GM19035 (cell line): Measurements from ENCODE around the gene GRIN1.

ENCODE experiments used
- ATAC-seq: cut with Tn5 transposase; IDR thresholded peaks from one replicate; pipeline ENCODE4 v1.9.1; 2021; ENCODE audit not compliant: unreplicated experiment

Gene GRIN1

DNA sequence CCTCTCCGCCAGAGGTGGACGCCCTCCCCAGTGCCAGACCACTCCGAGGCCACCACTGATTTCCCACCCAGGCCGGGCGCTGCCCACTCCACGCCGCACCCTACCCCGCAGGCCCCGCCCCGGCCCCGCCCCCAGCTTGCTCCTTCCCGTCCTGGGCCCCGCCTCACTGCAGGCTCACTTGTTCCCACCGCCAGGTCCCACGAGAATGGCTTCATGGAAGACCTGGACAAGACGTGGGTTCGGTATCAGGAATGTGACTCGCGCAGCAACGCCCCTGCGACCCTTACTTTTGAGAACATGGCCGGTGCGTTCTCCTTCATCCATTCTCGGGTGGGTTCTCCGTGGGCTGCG is 24.4 kb downstream of the GRIN1 start:
- ATAC-seq: no peak

DNA sequence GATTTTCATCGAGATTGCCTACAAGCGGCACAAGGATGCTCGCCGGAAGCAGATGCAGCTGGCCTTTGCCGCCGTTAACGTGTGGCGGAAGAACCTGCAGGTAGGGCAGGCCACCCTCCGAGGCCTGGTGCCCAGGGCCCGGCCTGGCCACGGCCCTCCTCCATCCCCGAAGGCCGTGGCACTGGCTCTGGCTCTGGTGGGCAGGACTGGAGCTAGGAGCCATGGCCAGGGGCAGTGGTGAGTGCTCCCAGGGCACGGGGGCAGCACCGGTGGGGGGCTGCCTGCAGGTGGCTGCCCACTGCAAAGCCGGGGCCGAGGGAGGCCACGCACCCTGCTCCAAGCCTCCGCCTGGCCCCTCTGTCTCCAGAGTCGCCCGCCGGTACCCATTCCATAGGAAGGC is 24.9 kb downstream of the GRIN1 start:
- no peak for ATAC-seq

DNA sequence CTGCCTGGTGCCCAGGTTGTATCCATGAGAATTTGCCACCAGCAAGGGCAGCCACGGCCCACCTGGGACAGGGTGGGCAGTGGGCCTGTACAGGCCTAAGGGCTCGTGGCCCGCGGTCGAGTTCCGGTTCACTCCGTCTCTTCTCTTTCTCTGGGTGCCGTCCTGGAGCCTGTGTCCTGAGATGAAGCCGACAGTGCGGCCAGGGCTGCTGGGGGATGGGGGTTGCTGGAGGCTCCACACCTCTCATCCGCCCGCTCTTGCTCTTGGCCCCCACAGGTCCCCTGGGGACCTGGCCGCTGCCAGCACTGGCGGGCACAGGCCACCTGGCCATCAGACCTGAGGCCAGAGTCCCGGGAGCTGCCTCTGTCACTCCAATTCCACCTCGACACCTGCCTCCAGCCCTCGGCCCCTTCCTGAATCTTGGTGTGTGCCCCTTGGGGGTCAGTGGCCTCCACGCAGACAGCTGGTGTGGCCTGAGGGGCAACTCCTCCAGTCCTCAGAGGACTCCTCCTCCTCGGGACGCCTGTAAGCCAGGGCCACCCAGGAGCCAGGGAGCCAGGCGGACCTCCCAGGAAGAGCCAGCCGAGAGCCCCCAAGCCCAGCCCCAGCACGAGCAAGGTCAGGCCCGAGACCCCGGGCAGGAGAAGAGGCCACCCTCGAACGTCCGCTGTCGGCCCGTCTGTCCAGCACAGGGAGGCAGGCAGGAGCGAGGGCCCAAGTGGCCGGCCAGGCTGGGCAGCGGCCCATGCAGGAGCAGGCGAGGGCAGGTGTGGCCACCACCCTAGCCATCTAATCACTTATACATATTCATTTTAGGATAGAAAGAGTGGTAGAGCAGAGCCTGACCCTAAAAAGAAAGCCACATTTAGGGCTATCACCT is 25.7 kb downstream of the GRIN1 start:
- no peak for ATAC-seq

DNA sequence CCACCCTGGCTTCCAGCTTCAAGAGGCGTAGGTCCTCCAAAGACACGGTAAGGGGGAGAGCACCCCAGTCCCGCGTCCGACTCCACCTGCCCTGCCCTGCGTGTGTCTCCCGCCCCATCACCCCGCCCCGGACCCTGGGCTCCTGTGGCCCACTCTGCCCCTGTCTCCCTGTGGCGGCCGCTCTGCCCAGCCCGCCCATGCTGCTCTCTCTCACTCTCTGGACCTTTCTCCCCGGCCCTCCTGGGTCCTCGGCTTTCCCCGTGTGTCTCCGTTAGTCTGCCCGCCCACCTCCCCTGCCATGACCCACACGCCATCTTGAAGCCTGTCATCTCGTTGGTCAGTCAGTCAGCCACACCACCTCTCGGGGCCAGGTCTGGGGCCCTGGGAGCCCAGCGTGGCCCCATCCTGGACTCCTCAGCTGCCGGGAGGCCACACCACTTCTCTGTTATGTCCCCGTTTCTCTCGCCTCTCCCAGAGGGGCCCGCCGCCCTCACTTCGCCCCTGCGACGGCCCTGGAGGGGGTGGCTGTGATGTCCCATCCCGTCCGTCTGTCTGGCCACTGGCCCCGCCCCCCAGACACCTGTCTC is 26.4 kb downstream of the GRIN1 start:
- ATAC-seq: no peak

DNA sequence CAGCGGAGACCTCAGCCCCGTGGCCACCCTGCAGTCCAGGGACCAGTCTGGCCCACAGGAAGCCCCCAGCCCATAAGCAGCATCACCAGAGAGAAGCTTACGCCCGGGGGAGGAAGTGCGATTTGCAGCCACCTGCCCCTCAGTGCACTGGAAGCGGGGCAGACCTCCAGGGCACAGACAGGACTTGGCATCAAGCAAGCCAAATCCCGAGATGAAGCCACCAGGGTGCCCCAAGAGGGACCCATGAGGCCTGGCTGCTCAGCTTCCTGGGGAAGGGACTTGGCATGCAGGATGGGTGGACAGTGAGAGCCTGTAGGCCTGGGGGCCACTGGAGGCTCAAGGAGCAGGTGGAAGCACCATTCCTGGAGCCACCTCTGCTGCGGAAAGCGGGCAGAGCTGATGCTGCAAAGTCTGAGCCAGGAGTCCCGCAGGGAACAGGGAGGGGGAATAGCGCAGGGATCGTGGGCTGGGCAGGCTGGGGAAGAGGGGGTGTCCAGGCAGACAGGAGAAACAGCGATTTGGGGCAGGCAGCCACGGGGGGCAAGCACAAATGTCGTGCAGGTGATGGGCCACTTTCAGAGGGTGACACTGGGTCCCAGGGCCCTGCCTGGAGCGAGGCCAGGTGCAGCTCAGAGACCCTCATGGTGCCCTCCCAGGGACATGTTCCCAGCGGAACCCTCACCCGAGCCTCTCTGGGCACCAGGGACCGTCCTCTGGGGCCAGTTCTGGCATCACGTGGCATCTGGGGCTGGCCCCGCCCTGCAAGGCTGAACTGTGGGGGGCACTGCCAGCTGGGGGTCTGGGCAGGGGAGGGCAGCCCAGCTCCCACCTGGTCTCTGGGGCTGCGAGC is 27.7 kb downstream of the GRIN1 start:
- no peak for ATAC-seq

DNA sequence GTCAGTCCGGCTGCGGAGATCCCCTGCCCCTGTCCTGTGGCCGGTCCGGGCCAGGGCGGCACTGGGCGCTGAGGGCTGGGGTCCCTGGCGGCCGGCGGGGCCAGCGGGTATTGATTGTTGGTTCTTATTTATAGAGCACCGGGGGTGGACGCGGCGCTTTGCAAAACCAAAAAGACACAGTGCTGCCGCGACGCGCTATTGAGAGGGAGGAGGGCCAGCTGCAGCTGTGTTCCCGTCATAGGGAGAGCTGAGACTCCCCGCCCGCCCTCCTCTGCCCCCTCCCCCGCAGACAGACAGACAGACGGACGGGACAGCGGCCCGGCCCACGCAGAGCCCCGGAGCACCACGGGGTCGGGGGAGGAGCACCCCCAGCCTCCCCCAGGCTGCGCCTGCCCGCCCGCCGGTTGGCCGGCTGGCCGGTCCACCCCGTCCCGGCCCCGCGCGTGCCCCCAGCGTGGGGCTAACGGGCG is 28.4 kb downstream of the GRIN1 start:
- ATAC-seq: no peak

DNA sequence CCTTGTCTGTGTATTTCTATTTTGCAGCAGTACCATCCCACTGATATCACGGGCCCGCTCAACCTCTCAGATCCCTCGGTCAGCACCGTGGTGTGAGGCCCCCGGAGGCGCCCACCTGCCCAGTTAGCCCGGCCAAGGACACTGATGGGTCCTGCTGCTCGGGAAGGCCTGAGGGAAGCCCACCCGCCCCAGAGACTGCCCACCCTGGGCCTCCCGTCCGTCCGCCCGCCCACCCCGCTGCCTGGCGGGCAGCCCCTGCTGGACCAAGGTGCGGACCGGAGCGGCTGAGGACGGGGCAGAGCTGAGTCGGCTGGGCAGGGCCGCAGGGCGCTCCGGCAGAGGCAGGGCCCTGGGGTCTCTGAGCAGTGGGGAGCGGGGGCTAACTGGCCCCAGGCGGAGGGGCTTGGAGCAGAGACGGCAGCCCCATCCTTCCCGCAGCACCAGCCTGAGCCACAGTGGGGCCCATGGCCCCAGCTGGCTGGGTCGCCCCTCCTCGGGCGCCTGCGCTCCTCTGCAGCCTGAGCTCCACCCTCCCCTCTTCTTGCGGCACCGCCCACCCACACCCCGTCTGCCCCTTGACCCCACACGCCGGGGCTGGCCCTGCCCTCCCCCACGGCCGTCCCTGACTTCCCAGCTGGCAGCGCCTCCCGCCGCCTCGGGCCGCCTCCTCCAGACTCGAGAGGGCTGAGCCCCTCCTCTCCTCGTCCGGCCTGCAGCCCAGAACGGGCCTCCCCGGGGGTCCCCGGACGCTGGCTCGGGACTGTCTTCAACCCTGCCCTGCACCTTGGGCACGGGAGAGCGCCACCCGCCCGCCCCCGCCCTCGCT is 29.0 kb downstream of the GRIN1 start:
- no peak for ATAC-seq

DNA sequence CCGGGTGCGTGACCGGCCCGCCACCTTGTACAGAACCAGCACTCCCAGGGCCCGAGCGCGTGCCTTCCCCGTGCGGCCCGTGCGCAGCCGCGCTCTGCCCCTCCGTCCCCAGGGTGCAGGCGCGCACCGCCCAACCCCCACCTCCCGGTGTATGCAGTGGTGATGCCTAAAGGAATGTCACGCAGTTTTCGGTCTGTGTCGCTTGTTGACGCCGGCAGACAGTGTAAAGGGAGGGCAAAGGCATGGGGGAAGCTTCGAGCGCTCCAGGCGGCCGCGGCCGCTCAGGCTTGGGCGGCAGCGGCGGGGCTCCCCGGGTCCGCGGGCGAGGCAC is 29.6 kb downstream of the GRIN1 start:
- ATAC-seq: no peak

DNA sequence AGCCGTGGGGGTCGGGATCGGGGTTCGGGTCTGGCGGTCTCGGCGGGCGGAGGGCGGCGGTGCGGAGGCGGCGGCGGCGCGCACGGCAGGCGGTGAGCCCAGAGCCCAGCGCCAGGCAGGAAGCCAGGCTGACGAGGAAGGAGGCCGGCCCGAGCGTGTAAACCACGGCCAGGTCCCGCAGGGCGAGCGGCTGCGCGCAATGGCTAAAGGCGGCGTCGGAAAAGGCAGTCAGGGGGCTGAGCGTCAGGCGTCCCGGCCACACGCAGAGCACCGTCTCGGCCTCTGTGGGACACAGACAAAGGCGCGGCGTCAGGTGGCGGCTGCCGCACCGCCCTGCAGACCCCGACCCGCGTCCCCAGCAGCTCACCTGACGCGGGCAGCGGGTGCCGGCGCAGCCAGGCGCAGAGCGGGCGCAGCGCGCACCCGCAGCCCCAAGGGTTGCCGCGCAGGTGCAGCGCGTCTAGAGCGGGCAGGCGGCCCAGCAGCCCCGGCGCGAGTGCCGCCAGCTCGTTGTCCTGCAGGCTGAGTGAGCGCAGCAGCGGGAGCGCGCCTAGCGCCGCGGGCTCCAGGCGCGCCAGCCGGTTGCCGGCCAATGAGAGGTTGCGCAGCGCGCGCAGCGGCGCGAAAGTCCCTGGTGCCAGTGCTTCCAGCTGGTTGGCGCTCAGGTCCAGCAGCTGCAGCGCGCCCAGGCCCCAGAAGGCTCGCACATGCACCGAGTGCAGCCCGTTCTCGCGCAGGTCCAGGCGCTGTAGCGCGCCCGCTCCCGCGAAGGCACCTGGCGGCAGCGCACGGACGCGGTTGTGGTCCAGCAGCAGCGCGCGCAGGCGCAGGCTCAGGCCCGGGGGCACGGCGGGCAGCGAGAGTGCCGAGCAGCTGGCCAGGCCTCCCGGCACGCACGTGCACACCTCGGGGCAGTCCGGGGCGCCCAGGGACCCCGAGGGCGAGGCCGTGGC is 30.2 kb downstream of the GRIN1 start:
- ATAC-seq: no peak

DNA sequence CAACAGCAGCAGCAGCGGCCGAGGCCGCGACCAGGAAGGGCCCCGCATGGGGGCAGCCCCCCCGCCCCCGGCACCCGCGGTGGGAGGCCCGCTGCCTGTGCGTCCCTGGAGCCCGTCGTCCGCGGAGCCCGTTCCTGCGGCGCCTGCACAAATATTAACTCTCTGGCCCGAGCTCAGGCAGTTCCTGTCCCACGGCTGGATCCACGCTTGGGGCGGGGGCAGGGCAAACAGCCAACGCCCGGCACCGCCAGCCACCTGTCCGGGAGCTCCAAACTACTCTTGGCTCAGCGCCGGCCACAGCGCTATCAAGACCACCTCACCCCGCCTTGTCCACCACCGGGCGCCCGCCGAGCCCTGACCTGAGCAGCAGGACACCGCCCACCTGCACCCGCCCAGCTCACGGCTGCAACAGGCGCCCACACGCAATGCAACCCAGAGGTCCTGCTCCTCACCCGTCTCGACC is 31.0 kb downstream of the GRIN1 start, which contains the start of gene LRRC26:
TSS of gene LRRC26 (minus strand) at position 156 of the 463 bp plus-strand sequence. CDS start at position 48, 108 bp downstream.
- ATAC-seq: no peak

DNA sequence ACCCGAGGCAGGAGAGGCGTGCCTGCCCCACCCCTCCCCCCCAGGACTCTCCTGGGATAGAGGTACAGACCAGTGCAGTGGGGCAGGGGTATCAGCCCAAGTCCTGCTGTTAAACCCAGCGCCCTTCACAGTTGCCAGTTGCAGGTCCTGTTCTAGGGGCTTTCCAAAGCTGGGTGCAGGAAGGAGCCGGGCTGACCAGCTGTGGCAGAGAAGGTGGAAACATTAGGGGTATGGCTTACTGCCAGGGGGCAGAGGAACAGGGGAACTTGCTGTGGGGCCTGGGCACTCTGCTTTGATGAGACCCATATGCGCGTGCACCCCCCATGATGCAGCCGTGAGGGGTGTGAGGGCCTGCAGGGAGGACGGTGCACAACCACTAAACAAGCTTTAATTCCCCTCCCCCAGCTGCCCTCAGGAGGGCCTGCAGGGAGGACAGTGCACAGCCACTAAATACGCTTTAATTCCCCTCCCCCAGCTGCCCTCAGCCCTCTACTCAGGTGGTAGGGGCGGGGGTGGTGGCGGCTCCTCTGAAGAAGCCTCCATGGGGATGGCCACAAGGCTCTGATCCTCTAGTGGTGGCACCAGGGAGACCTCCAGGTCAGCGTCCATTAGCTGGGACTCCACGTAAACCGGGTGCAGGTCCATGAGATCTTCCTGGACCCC is 31.7 kb downstream of the GRIN1 start:
- no peak for ATAC-seq

DNA sequence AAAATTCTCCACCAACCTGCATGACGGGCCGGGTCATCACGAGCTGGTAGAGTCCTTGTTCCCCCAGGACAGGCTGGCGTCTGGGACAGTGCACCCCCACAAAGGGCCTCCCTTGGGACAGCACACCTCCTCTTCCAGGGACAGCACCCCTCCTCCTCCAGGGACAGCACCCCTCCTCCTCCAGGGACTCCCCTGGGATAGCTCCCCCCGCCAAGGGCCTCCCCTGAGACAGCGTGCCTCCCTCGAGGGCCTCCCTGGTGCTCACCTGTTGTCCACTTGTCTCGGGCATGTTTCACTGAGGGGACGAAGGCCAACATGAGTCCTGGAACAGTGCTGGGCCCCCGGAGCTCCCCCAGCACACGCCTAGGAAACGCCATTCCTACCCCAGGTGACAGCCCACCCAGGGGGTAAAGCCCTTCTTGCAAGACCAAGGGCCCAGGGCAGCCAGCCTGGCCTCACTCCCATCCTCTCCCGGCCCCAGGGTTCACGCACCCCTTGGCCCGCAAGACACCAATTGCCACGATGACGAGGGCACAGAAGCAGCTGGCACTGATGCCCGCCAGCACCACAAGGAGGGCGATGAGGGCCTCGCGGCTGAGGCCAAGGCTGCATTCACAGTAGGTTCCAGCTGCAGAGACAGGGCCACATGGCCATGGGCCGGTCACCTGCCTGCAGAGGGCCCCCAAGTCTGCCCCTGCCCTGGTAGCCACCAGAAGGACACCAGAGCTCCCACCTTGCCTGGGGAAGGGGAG is 32.4 kb downstream of the GRIN1 start:
- ATAC-seq: no peak

DNA sequence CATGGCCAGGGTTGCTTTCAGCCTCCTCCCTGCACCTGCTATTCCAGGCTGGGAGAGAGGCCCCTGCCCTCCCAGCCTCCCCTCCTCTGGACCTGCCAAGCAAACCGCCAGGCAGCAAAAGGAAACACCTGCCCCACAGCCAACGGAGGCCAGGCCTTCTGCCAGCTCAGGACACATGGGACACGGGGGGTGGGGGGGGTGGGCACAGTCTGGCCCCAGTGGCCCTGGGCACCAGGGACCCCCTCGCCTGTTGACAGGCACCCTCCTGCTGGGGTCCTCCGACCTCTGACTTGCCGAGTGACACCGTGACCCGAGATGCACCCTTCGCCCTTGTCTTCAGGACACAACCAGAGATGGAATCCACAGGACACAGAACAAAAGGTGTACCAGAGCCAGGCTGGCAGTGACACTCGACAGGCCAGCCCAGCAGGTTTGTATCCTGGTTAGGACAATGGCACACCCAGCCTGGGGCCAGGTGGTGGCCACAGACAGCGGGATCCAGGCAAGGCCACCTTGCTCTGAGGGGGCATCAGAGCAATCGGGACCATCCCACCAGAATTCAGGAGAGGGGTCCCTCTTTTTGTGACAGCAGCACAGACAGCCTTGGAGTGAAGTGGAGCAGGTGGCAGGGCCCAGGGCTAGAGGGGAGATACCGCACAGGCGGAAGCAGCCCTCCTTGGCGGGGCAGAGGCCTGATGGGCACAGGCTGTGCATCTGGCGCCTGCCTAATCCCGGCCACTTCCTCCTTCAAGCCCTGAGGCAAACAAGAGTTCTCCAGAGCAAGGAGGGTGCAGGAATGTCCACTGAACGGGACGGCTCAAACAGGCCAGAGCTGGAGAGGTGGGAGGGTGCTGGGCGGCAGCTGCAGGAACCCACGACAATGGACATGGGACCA is 34.2 kb downstream of the GRIN1 start:
- no peak for ATAC-seq

DNA sequence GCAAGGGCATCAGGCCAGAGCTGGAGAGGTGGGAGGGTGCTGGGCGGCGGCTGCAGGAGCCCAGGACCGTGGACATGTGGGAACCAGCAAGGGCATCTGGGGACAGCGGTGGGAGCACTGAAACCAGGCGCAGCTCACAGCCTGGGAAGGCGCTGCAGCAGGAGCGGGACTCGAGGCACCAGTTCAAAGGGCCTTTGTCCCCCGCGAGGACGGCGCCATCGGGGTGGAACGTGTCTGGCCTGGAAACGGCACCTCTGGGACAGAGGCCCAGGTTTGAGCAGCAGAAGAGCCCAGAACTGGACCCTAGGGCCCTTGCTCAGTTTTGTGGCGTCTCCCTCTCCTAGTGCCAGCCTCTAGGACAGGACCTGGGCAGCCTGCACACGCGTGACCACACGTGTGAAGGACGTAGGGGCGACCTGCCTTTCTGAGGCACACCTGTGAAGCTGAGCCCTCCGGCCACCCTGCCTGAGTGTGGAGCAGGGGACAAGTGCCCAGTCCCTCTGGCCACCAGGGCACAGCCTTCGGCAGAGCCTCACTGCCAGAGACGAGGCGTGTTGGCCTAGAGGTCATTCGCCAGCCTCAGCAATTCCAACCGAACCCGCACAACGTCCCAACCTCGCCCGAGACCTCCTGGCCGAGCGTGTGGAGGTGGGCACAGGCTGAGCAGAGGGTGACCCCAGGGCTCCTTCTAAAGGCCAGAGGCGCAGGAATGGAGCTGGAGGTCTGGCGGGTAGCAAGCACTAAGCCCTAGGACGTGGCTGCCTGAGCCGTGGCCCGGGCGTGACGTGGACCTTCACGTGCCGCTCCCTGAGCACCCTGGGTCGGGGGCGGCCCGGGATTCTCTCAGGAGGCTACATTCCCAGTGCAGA is 35.1 kb downstream of the GRIN1 start:
- ATAC-seq: no peak

DNA sequence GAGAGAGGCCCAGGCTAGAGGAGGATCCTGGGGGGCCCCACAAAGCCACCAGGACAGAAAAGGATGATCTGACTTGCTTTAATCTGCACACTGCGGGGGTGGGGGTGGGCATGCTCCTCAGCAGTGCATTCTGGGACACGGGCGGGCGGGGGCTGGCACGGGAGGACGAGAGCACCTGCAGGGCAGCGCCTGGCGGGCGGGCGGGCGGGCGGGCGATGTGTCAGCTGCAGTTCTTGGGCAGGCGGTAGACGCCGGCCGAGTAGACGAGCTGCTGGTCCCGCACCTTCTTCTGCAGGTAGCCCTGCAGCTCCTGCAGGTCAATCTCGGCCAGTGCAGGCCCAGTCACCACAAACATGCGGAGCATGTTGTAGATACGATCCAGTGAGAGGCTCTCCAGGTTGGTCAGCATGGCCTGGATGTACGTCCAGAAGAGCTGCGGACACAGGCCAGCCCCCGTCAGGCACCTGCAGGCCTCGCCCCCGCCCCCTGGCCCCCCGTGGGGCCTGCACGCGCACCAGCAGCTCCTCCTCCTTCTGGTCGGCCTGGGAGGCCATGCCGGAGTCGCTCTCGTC is 35.9 kb downstream of the GRIN1 start:
- no peak for ATAC-seq

DNA sequence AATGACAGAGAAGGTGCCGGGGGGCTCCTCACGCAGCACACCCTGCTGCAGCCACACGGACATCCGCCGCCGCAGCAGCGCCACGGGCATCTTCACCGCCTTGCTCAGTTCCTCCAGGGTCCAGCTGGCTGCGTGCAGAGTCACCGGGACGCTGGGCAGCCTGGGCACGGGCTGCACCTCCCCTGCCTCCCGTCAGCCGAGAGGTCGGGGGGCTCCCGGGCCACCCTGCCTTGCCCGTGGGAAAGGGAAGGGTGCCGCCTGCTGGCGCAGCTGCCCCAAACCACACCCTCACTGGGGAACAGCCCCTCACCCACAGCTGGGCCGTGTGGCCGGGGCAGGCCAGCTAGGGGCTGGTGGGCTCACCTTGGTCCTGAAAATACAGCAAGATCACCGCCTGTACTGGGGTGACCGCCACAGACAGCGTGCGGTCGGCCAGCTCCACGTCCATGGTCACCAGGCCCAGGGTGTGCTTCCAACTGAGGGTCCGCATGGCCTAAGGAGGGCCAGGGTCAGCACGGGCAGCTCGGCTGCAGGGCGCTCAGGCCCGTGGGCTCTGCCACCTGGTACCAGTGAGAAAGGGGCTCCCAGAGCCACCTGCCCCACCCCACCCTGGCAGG is 36.5 kb downstream of the GRIN1 start:
- ATAC-seq: no peak
